Smooth muscle cell (in vitro differentiated cells): Measurements from ENCODE around the gene EFR3B. TPM values are rescaled to one million over a fixed set of nuclear protein-coding genes. Genes with fewer than 3 reads are reported as not detected.

Experiments used
- DNase-seq: peaks from one replicate; lab custom pipeline; 2025; ENCODE audit not compliant: unreplicated experiment; lab: John Stamatoyannopoulos, UW
- H2AFZ ChIP-seq: fragments of 200-600 bp; sonication (generic); 2 replicates; pipeline ENCODE4 v1.6.0; 2016; ENCODE audit warnings: antibody characterized with exemption, low read depth, mild to moderate bottlenecking
- H3F3A ChIP-seq: fragments of 200-600 bp; sonication (generic); 2 replicates; pipeline ENCODE4 v1.6.0; 2017; ENCODE audit warnings: antibody characterized with exemption, low read depth
- H3K27ac ChIP-seq: fragments of 200-600 bp; sonication (generic); 2 replicates; pipeline ENCODE4 v1.5.1; 2016; ENCODE audit warnings: low read depth, mild to moderate bottlenecking
- H3K27me3 ChIP-seq: fragments of 200-600 bp; sonication (generic); 2 replicates; pipeline ENCODE4 v1.6.1; 2016; ENCODE audit warnings: low read depth, mild to moderate bottlenecking
- H3K36me3 ChIP-seq: fragments of 200-600 bp; sonication (generic); 2 replicates; pipeline ENCODE4 v1.5.1; 2016; ENCODE audit warnings: low read depth
- H3K4me1 ChIP-seq: fragments of 200-600 bp; sonication (generic); 2 replicates; pipeline ENCODE4 v1.5.1; 2016; ENCODE audit warnings: low read depth
- H3K4me2 ChIP-seq: fragments of 200-600 bp; sonication (generic); 2 replicates; pipeline ENCODE4 v1.6.0; 2016; ENCODE audit warnings: mild to moderate bottlenecking
- H3K4me3 ChIP-seq: fragments of 200-600 bp; sonication (generic); 2 replicates; pipeline ENCODE4 v1.5.1; 2016; ENCODE audit warnings: mild to moderate bottlenecking
- H3K79me2 ChIP-seq: fragments of 200-600 bp; sonication (generic); 2 replicates; pipeline ENCODE4 v1.6.0; 2016; ENCODE audit warnings: low read depth, mild to moderate bottlenecking
- H3K9ac ChIP-seq: fragments of 200-600 bp; sonication (generic); 2 replicates; pipeline ENCODE4 v1.6.0; 2016; ENCODE audit warnings: low read depth
- H3K9me3 ChIP-seq: fragments of 200-600 bp; sonication (generic); replicated peaks from 2 replicates; pipeline ENCODE4 v1.5.1; 2016; ENCODE audit warnings: low read depth
- H4K20me1 ChIP-seq: fragments of 200-600 bp; sonication (generic); 2 replicates; pipeline ENCODE4 v1.6.0; 2016; ENCODE audit warnings: low read depth
- CTCF ChIP-seq: fragments of 200-600 bp; sonication (generic); IDR thresholded peaks from 2 replicates; pipeline ENCODE4 v1.5.1; 2017; ENCODE audit warnings: borderline replicate concordance, mild to moderate bottlenecking, antibody characterized with exemption; ENCODE audit not compliant: insufficient read depth, poor library complexity, severe bottlenecking
- WGBS: methylation state at CpG from one replicate; pipeline ENCODE4 v1.1.7; 2016; ENCODE audit warnings: low lambda C conversion rate; 5-methylcytosine and 5-hydroxymethylcytosine counted together
- polyA plus RNA-seq: library from polyadenylated mRNA; unstranded; fragments of >200 nt; fragmentation: Nextera tagmentation; extraction: Ambion mirVana; gene quantifications from 2 replicates; pipeline ENCODE4 v1.2.1, GENCODE V29; 2016
- total RNA-seq: library from RNA; depleted of rRNA; stranded (reverse); fragments of >200 nt; gene quantifications from 2 replicates; pipeline ENCODE4 v1.2.3, GENCODE V29; 2014

EFR3B gene
- total and polyA plus RNA-seq, 2 experiments from 2014 or later, result 4.0 to 5.2 TPM

- Histone ChIP-seq H3K4me3 (no peak overlapping the region), H3K36me3 (no peaks in the 10 kb centered on the region), H3K27ac (no peak overlapping the region), H3K79me2 (no peaks in the 10 kb centered on the region), H3K4me2 (no peak overlapping the region), H3K4me1 (no peaks in the 10 kb centered on the region), H2AFZ (no peak overlapping the region), H3K27me3 (no peaks in the 10 kb centered on the region), H3K9me3 (no peaks in the 10 kb centered on the region), H4K20me1 (no peaks in the 10 kb centered on the region), H3K9ac (no peak overlapping the region), H3F3A (no peaks in the 10 kb centered on the region)
- TF ChIP-seq CTCF, result no peak
- DNase-seq, result no peak
- 82% methylated on average over 4 of the region's 4 CpGs for WGBS
Measured at GRCh38 chr2:25032901-25033300, 9.0 kb upstream of the EFR3B start.

- TF ChIP-seq CTCF, result no peak
- Histone ChIP-seq H3K4me2 (no peak overlapping the region), H3K4me1 (no peaks in the 10 kb centered on the region), H3K27me3 (no peaks in the 10 kb centered on the region), H3F3A (no peaks in the 10 kb centered on the region), H3K79me2 (no peaks in the 10 kb centered on the region), H3K4me3 (no peak overlapping the region), H3K9ac (no peak overlapping the region), H3K9me3 (no peaks in the 10 kb centered on the region), H3K27ac (no peak overlapping the region), H2AFZ (no peak overlapping the region), H3K36me3 (no peaks in the 10 kb centered on the region), H4K20me1 (no peaks in the 10 kb centered on the region)
- 94% methylated on average over 5 of the region's 5 CpGs for WGBS
- DNase-seq, result no peak
Measured at GRCh38 chr2:25034081-25034480, 7.8 kb upstream of the EFR3B start.

GRCh38 chr2:25035537-25036220 is 6.2 kb upstream of the EFR3B start:
- Histone ChIP-seq H2AFZ (no peak overlapping the region), H3K9ac (no peak overlapping the region), H3K4me2 (no peak overlapping the region), H3K9me3 (no peaks in the 10 kb centered on the region), H3K4me1 (no peaks in the 10 kb centered on the region), H3K4me3 (no peak overlapping the region), H3K27me3 (no peaks in the 10 kb centered on the region), H3F3A (no peaks in the 10 kb centered on the region), H3K79me2 (no peaks in the 10 kb centered on the region), H3K27ac (no peak overlapping the region), H4K20me1 (no peaks in the 10 kb centered on the region), H3K36me3 (no peaks in the 10 kb centered on the region)
- 75% methylated on average over 12 of the region's 12 CpGs for WGBS
- DNase-seq, result no peak
- TF ChIP-seq CTCF, result no peak

- no peaks in the 10 kb centered on the region for H3K27me3 ChIP-seq
- no peak for DNase-seq
- H3K79me2 ChIP-seq, result no peaks in the 10 kb centered on the region
- H3K36me3 ChIP-seq, result no peaks in the 10 kb centered on the region
- H2AFZ ChIP-seq, result no peak overlapping the region
- no peak overlapping the region for H3K27ac ChIP-seq
- H3F3A ChIP-seq, result no peaks in the 10 kb centered on the region
- no peak overlapping the region for H3K4me2 ChIP-seq
- no peaks in the 10 kb centered on the region for H3K4me1 ChIP-seq
- H4K20me1 ChIP-seq, result no peaks in the 10 kb centered on the region
- no peak overlapping the region for H3K4me3 ChIP-seq
- H3K9me3 ChIP-seq, result no peaks in the 10 kb centered on the region
- TF ChIP-seq CTCF, result no peak
- 48% methylated on average over 6 of the region's 6 CpGs for WGBS
- no peak overlapping the region for H3K9ac ChIP-seq
Measured at GRCh38 chr2:25036221-25036559, 5.7 kb upstream of the EFR3B start.
